GM20000 (cell line): ENCODE data around the gene LASP1NB.

Experiments
- DNase-seq: peaks from one replicate; pipeline ENCODE4 v3.0.0; 2012; ENCODE audit warnings: low spot score
- CTCF ChIP-seq: IDR thresholded peaks from 2 replicates; pipeline ENCODE4 v1.5.1; 2012; ENCODE audit warnings: mild to moderate bottlenecking, control low read depth; ENCODE audit errors: extremely low read depth, missing control alignments

Gene LASP1NB

GRCh38 chr17:38925263-38925995 lies at the start of gene LASP1NB:
Gene LASP1NB, plus strand, starts transcription at chr17:38925614.
- no peak for TF ChIP-seq CTCF
- DNase-seq, result no peak

GRCh38 chr17:38877130-38877851 lies 48.1 kb upstream of the LASP1NB start:
- no peak for DNase-seq

DNA sequence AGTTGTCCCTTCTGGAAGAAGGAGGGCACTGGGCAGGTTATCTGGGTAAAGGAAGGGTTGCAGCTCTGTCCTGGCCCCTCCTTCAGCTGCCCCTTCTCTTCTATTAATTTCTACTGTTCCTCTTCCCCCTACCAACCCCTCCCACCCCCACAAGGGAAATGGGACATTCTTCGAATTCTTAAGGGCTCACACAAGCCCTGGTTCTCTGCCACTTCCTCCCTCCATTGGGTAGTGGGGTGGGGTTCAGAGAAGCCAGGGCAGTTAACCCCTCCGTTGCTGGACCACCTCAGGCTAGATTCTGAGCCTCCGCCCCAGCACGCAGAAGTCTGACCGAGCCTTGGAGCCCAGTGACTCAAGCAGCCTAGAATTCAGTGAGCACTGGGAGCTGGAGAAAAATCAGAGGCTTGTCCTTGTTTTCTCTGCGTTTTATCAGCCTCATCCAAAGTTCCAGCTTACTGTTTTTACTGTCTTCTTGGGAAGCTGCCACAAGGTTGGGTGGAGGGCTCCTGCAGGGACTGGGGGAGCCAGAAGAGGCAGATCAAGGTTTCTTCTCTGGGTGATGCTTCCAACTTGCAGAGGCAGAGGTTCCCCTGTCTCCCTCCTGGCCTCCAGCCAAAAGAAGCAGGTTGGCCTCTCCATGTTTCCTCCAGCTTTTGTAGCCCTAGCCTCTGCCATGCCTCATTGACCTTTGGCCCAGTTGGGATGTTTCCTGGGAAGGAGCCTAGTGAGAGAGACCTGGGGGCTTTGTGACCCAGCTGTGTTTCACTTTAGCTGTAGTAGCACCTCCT lies 45.3 kb upstream of the LASP1NB start:
- no peak for TF ChIP-seq CTCF
- no peak for DNase-seq

More at GRCh38 chr17:38877130-38877851, 48.1 kb upstream of the LASP1NB start:
- TF ChIP-seq CTCF, result no peak

GRCh38 chr17:38881600-38882191 lies 43.7 kb upstream of the LASP1NB start:
- TF ChIP-seq CTCF, result no peak
- no peak for DNase-seq

- TF ChIP-seq CTCF, result no peak
- no peak for DNase-seq
Observed at GRCh38 chr17:38882870-38883269, 42.5 kb upstream of the LASP1NB start.

GRCh38 chr17:38883592-38884526 lies 41.6 kb upstream of the LASP1NB start:
- no peak for DNase-seq
- no peak for TF ChIP-seq CTCF
